GM19452 (cell line): Measurements from ENCODE around the gene PLCL1.

Experiments
- ATAC-seq: cut with Tn5 transposase; IDR thresholded peaks from one replicate; pipeline ENCODE4 v1.9.1; 2021; ENCODE audit not compliant: unreplicated experiment

The PLCL1 gene

GRCh38 chr2:197884252-197884651, 79.9 kb downstream of the PLCL1 start:
- no peak for ATAC-seq

DNA sequence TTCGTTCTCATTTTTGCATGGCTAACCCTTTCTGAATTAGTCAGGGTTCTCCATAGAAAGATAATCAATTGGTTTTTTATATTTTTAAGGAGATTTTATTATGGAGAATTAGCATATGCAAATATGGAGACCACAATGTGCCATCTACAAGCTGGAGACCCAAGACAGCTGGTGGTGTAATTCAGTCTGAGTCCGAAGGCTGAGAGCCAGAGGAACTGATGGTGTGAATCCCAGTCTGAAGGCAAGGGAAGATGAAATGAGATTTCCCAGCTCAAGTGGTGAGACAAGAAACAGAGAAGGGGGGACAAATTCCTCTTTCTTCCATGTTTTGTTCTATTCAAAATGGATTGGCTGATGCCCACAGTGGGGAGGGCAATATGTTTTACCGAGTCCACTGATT, 80.7 kb downstream of the PLCL1 start:
- no peak for ATAC-seq

DNA sequence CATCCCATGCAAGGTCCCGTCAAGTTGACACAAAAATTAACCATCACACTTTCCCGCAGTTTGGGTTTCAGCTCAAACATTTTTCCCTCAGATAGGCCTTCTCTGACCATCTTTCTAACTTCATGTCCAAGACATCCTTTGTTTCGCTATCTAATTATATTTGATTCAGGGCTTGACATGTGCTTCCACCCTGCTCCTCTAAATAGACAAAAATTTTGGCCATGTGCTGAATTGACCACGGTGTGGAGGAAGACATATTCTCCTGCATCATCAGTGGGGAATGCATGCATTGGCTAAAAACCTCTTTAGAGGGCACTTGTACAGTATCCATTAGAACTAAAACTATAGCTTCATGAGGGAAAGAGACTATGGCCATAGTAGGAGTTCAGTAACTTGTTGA, 81.2 kb downstream of the PLCL1 start:
- ATAC-seq = no peak

- no peak for ATAC-seq
Measured at GRCh38 chr2:197888321-197888720, 83.9 kb downstream of the PLCL1 start.

- peak; percentile 99 for ATAC-seq
Measured at GRCh38 chr2:197889041-197889440, 84.6 kb downstream of the PLCL1 start.

DNA sequence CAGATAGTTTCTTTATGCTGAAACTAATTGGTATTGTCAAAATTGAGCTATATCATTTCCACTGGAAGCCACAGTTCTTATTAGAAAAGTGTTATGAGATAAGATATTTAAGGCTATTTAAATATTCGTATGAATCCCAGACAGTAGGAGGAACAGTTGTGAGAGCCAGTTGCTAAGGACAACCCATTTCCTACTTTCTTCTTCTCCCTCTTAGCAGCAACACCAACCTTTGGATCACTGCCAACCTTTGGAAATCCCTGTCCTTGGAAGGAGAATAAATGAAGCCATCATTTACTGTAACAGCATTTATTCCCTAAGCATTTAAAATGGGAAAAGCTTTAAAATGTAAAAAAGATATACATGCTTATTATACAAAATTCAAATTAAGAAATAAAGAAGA, 85.8 kb downstream of the PLCL1 start:
- ATAC-seq = no peak

DNA sequence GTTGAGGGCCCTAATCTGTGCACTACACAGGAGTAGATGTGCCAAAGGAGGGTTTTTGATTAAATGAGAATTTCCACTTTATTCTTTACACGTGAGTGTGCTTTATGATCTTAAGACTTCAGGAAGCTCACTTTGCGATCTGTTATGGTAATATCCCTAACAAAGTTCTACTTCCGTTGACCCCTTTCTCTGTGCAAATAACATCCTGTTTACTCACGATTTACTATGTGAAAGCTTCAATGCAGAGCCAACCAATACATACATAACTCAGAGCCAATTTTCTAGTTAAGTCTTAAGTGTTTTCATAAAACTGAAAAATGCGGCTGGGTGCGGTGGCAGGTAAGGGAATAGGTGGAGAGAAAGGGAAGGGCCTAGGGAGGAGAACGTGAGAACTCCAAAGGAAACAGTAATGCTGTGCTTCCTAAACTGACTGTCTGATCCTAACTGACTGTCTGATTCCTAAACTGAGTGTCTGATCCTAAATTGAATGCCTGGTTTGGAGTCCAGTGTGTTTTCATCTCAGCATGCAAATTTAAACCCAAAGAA, 87.6 kb downstream of the PLCL1 start:
- no peak for ATAC-seq

- ATAC-seq = no peak
Measured at GRCh38 chr2:197893403-197894177, 89.2 kb downstream of the PLCL1 start.

GRCh38 chr2:197894751-197895274, 90.4 kb downstream of the PLCL1 start:
- no peak for ATAC-seq

- ATAC-seq = no peak
Measured at GRCh38 chr2:197897960-197898678, 93.7 kb downstream of the PLCL1 start.

DNA sequence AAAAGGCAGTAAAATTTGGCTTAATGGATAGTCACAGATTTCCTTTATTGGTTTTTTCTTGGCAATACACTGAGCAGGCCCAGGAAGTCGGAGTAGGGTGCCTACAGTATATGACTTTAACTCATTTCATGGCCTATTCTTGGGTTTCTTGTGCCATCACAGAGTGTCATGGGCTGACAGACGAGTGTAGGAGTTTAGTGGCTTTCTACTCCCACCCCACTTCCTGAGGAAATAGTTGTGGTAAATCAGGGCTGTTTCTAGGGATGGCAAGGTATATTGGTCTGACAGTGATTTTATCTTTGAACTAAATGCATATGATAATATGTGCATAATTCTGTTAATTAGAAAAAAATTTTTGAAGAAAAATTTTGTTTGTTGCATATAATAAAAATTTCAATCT, 100.1 kb downstream of the PLCL1 start:
- no peak for ATAC-seq

GRCh38 chr2:197908156-197908555, 103.8 kb downstream of the PLCL1 start:
- no peak for ATAC-seq

DNA sequence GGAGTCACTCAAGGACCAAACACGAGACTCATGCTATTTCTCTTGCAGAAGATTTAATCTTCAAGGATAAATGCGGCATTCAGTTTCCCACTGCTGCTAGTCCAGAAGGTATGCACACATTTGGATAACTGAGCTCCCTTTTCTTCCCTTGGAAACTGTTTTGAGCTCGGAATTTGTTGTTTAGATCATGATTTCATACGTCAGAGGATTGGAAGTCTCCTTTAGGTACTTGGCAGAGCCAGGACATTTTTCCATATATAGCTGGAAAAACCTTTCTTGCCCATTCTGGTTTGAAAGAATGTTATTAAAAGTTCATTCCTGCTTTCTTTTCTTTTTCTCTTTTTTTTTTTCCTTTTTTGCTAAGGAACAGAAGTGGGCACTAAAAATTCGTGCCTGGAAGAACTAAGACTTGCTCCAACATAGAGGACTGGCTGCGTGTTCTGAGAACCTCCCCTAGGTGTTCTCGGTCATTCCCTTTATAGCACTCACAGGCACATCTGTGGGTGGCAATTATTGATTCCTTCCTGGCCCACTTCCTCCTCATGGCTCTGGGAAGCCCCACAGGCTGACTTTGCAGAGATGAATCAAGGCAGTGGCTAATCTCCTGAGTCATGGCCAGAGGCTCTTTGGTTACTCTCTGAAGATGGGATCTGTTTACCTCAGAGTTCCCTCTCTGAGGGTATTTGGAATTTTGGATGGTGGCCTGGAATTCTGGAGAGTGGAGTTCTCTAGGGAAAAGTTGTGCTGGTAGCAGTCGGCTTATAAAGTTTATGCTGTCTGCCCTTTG, 104.8 kb downstream of the PLCL1 start:
- ATAC-seq = no peak

DNA sequence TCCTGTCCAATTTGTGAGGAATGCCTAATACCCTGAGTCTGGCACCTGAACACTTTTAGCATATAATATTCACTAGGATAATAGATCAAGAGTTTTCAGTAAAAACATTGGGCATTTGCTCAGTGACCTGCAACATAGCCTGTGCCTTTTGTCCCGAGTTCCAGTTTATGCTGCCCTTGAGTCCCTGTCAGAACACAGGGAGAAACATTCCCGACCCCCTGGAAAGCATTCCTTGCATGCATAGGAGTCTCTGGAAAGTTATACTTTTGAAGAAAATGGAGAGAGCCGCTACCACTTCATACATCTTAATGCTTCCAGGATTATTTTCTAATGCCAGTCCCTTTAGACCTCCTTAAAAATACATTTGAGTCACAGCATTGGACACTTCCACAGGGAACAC, 107.3 kb downstream of the PLCL1 start:
- ATAC-seq = no peak

GRCh38 chr2:197913084-197913483, 108.7 kb downstream of the PLCL1 start:
- no peak for ATAC-seq

DNA sequence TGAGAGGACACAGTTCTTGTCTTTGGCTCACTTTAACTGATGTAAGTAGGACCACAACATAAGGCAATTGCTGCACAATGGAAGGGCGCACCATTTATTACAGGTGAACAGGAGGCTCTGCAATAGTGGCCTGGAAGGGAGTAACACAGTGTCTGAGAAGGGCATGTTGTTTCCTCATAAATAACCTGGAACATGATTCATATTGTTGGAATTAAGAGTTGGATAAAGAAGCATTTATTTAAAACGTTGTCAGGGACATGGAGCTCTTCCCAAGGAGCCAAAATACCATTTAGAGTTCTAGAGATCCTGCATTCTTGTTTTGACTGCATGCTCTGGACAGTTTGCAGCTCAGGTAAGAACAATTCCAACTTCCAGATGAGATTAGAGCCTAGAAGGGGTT, 110.4 kb downstream of the PLCL1 start:
- no peak for ATAC-seq

GRCh38 chr2:197915548-197916265, 111.3 kb downstream of the PLCL1 start:
- ATAC-seq = no peak

DNA sequence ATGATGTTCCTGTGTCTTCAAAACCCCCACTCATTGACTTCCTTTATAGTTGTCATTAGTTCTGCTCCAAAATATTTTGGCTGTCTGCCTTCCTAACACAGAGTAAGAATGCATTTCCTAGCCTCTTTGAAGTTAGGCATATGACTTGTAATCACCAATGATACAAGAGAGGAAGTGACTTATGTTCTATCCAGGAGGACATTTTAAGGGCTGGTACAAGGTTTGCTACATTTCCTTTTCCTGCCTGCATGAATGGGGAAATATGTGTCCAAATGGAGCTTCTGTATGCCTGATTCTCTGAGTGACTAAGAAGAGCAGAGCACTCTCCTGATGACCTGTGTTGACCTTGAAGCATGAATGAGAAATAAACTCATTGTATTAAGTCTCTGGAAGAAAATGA, 115.1 kb downstream of the PLCL1 start:
- no peak for ATAC-seq

DNA sequence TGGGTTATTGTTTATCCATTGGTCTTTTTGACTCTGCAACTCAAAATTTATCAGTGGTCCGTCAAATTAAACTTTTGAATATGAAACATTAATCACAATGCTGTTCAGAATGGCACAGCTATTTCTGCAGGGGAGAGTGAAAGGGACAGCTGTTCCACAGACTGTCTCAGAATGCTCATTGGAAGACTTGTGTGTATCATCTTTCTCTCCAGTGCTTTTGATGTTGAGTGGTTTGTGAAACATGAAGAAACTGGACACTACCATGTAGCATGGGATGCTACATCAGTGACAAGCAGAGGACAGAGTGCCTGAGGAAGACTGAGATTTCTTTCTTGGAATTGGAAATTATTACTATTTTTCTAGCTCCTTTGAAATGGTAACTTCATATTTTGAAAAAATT, 115.7 kb downstream of the PLCL1 start:
- ATAC-seq = no peak

- no peak for ATAC-seq
Measured at GRCh38 chr2:197920592-197921201, 116.3 kb downstream of the PLCL1 start.
